DMS79 treated with DMSO at 0.1 percent for 48 hours (cell line): Measurements from ENCODE around the gene OPA3.
"Not testable (repeated sequence)": the region's sequence is repeated elsewhere in the genome, so short reads cannot be mapped to it uniquely, and the experiment has no call there.

ENCODE experiments used
- DNase-seq: peaks from one replicate; lab custom pipeline; 2025; lab: John Stamatoyannopoulos, UW

OPA3 gene

GRCh38 chr19:45522010-45522941, 62.3 kb downstream of the OPA3 start:
- DNase-seq = no peak

GRCh38 chr19:45518469-45518826, 66.2 kb downstream of the OPA3 start:
- DNase-seq = no peak

GRCh38 chr19:45517641-45518468, 66.7 kb downstream of the OPA3 start:
- DNase-seq = no peak

- no peak for DNase-seq
Measured at GRCh38 chr19:45517238-45517637, 67.4 kb downstream of the OPA3 start.

GRCh38 chr19:45515807-45516401, 68.7 kb downstream of the OPA3 start:
- DNase-seq = no peak

- DNase-seq = no peak
Measured at GRCh38 chr19:45515081-45515624, 69.4 kb downstream of the OPA3 start.

GRCh38 chr19:45514376-45515051, 70.1 kb downstream of the OPA3 start:
- DNase-seq = no peak

GRCh38 chr19:45512881-45513483, 71.6 kb downstream of the OPA3 start:
- no peak for DNase-seq

- DNase-seq = no peak
Measured at GRCh38 chr19:45511074-45511473, 73.5 kb downstream of the OPA3 start.

GRCh38 chr19:45510352-45510751, 74.2 kb downstream of the OPA3 start:
- DNase-seq = not testable (repeated sequence)

- DNase-seq = no peak
Measured at GRCh38 chr19:45509692-45510015, 74.9 kb downstream of the OPA3 start.

GRCh38 chr19:45508861-45509691, 75.5 kb downstream of the OPA3 start:
- DNase-seq = no peak

- DNase-seq = peak; percentile 3
Measured at GRCh38 chr19:45508417-45508860, 76.2 kb downstream of the OPA3 start.

GRCh38 chr19:45507872-45508416, 76.7 kb downstream of the OPA3 start:
- peak; percentile 3 for DNase-seq

GRCh38 chr19:45506989-45507871, 77.4 kb downstream of the OPA3 start, which contains the start of gene VASP:
Gene VASP (plus strand): TSS chr19:45507479. CDS start chr19:45507772, 293 bp downstream.
- peak; percentile 49 for DNase-seq

- DNase-seq = peak; percentile 74
Measured at GRCh38 chr19:45506246-45506988, 78.2 kb downstream of the OPA3 start.

GRCh38 chr19:45505996-45506245, 78.7 kb downstream of the OPA3 start:
- DNase-seq = no peak

GRCh38 chr19:45505151-45505995, 79.2 kb downstream of the OPA3 start:
- DNase-seq = no peak
